HG03135 (cell line): ENCODE data around the gene USF1.

Experiments
- ATAC-seq: cut with Tn5 transposase; IDR thresholded peaks from one replicate; pipeline ENCODE4 v1.9.1; 2021; ENCODE audit warnings: mild to moderate bottlenecking, moderate library complexity; ENCODE audit not compliant: unreplicated experiment

USF1 gene

DNA sequence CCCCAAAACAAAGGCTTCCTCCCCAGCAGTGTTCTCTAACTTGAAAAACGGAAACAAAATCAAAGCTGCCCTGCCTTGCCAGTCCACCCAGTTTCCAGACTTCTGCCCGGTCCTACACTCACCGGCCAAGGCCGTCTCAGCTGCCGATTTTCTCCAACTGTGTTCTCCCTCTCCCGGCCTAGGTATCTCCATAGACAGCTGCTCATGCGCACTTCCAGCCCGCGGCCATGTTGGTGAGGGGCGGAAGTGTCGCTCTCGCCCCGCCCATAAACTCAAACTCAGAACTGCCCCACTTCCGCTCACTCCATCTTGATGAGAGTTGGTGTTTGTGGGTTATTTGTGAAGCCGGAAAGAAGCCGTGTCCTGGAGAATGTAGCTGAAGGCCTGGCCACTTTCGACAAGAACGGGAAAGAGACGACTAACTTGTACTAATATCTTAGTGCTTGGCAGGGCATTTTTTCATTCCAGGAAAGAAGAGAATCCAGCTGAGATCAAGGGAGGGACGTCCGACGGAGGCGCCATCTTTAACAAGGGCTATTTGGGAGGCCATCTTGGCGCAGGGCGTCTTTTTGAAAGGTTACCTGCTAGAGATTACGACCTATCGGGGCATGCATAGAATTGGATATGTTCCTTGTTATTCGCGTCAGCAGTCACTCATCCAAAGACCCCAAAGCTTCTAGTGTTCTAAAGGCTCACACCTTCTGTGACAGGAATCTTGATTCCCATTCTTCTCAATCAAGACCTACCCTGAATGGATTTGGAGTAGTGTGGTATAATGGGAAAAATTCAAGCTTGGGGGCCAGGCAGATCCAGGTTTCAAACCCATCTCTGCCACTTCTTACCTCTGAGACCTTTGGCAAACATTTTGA, at the start of gene USF1:
Gene USF1 (minus strand): TSS at position 242 of the 869 bp plus-strand sequence. CDS start 2,702 bp downstream, outside the sequence.
- ATAC-seq: peak; percentile 43

DNA sequence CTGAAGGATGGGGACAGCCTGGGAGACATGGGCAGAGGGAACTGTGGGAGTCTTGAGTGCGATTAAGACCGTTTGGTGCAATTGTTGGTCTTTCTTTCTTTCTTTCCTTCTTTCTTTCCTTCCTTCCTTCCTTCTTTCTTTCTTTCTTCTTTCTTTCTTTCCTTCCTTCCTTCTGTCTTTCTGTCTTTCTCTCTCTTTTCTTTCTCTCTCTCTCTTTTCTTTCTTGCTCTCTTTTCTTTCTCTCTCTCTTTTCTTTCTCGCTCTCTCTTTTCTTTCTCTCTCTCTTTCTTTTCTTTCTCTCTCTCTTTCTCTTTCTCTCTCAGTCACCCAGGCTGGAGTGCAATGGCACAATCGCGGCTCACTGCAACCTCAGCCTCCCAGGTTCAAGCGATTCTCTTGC, 49.5 kb upstream of the USF1 start:
- ATAC-seq: no peak

- ATAC-seq: no peak
Measured at GRCh38 chr1:161094481-161094880, 48.7 kb upstream of the USF1 start.

- no peak for ATAC-seq
Measured at GRCh38 chr1:161092621-161093028, 46.8 kb upstream of the USF1 start.

GRCh38 chr1:161091796-161092507, 46.2 kb upstream of the USF1 start:
- no peak for ATAC-seq

- ATAC-seq: no peak
Measured at GRCh38 chr1:161091093-161091492, 45.3 kb upstream of the USF1 start.

DNA sequence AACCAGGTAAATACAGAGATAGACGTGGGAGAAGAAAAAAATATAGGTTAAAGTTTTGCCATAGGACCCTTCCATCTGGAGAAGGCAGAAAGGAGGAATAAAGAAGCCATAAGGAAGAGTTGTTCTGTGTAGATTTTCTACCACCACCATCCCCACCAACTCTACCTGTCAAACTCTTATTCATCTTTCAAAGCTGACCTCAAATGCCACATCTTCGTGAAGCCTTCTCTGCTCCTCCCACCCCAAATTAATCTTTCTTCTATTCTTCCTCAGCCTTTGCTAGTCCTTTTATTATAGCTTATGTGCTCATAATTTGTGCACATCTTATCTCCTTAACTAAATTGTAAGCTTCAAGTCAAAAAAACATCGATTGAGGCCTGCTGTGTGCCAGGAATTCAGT, 44.8 kb upstream of the USF1 start:
- ATAC-seq: no peak

DNA sequence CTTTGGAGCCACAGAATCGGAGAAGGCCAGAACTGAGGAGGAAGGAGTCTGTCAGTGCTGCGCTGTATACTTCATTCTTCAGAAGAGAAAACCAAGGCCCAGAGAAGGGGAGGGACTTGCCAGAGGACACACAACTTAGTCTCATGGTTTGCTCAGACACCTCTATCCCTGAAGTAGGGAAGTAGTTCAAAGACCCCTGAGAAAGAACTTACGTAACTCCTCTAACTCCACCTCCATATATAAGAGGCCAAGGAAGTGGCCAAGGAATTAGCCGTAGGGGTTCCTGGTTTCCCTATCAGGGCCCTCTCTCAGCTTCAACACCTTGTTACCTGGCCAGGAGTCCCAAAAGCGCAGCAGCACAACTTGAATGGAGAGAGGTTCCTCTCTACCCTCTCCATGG, 44.2 kb upstream of the USF1 start:
- ATAC-seq: no peak

GRCh38 chr1:161089251-161089924, 43.6 kb upstream of the USF1 start, which contains the start of gene NECTIN4:
Gene NECTIN4, minus strand, starts transcription at chr1:161089558. Its CDS starts 262 bp downstream, at chr1:161089296.
- no peak for ATAC-seq

DNA sequence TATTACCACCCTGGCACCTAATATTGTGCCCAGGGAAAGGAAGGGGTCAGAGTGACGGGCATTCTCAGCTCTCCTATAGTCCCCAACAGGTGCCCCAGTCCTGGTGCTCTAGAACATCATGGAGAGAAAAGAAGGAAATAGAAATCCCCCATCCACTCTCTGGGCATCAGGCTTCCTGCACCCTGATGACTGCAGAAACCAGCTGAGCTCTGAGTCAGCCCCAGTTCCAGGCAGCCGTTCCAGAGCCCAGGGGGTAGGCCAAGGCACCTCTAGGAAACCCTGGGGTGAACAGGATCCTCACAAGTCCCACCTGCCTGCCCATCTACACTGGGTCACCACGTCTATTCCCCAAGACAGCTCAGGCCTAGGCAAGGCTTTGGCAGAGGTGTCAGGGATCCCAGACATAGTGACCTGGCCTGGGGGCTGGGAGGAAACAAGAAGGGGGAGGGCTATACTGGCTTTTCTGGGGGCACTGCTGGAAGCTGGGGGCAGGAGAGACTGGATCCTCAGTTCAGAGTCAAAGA, 42.9 kb upstream of the USF1 start:
- no peak for ATAC-seq

DNA sequence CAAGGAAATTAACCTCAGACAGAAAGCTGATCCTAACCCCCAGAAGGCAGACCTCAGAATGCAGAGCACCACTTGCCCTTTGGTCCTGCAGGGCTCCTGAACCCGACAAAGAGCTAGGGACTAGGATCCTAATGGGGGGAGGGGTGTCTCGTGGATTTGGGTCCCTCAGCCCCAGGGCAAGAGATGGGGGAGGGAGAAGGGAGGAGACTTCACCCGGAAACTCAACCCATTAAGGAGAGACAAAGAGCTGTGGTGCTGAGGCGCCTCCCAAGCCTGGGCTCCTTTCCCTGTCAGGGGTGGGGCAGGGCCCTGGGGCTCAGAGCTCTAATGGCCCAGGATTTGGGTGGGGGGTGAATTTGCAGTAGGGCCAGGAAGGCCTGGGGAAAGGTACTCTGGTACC, 40.7 kb upstream of the USF1 start:
- ATAC-seq: no peak

DNA sequence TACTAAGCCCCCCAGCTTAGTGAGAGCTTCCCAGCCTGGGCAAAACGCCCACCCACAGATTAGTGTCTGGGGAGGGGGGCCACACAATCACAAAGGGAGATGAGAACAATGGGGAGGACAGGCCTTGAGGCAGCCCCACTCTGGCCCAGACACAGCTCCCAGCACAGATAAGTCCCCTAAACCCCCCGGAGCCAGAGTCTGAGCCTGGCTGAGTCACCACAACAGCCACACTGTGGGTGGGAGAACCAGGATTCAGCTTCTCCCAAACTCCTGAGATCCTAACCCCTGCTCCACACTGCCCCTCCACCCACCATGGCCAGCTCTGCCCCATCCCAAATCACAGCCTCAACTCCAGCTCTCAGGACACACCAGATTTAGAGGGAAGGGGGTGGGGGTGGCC, 39.4 kb upstream of the USF1 start:
- no peak for ATAC-seq

DNA sequence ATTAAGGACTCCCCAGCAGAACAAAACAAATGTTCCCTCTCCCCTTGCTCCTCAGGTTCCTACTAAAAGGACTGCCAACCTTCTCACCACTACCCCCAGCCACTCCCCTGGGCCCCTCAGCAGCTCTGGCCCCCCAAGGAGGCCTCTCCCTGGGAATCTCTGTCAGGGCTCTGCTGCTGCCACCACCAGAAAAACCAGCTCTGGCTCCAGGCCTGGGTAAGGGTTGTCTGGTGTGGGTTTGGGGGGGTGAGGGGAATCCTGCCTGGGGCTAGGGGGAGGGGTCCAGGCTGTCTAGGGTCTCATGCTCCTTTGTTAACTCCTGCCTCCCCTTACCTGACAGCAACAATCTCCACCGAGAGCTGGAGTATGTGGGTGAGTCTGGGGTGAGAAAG, 38.8 kb upstream of the USF1 start:
- no peak for ATAC-seq

DNA sequence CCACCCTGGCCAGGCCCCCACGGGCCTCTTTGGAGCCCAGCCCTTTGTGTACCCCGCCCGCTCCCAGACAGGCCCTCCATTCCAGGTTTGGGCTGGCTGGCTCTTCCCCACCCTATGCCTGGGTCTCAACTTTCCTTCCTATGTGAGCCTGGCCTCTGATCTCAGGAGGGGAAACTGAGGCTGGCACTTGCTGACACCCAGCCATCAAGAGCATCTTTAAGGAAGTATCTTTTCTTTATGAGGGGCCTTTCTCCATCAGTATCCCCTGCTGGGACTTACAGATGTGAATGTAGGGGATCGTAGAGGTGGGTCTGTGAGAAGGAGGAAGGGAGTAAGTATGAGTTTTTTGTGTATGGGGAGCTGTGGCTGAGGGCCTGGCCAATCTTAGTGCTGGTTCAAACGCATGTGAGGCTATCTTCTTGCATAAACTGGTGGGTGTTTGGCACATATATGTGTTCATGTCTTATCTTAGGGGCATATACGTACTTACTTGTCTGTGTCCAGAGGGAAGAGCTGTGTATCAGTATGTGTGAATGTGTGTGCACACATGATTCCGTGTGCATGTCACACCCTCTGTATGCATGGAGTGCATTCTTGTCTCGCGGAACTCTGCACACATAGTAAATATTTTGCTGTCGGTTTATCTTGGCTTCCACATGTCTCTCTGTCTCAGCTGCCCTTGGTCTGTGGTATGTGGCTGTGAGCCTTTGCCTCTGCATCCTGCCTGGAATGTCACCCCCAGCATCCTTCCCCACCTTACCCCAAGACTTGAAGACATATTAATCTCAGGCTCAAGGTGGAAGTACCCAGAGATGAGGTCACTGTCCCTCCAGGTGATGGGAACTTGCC, 38.2 kb upstream of the USF1 start:
- ATAC-seq: no peak

- no peak for ATAC-seq
Measured at GRCh38 chr1:161082996-161083747, 37.4 kb upstream of the USF1 start.

DNA sequence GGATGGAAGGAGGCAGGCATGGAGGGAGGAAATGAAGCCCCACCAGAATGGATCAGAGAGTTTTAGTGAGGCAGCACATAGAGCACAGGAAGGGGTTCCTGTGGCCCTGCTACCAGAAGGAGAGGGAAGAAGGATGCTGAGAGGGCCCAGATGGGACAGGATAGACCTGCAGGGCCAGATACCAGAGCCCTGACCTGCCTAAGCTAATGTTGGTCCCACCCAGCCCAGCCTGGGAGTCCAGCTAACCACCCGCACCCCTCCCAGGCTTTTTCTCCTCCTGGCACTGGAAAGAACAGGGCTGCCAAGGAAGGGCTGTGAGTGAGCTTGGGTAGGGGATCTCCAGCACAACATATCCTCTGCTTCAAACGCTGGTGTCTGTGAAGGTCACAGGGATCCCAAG, 36.7 kb upstream of the USF1 start:
- no peak for ATAC-seq

GRCh38 chr1:161081519-161081918, 35.7 kb upstream of the USF1 start:
- ATAC-seq: no peak

GRCh38 chr1:161080441-161081405, 34.9 kb upstream of the USF1 start:
- ATAC-seq: no peak
